Astrocyte (in vitro differentiated cells and primary cell): Measurements from ENCODE around the gene PPP1R15A.

ENCODE experiments used
- EZH2 ChIP-seq: IDR thresholded peaks from 2 replicates; pipeline ENCODE4 v1.6.1; 2012; ENCODE audit warnings: mild to moderate bottlenecking, low read length, inconsistent platforms; ENCODE audit not compliant: insufficient read depth
- TF ChIP-seq, protein P1 (sequence below): IDR thresholded peaks from 2 replicates; pipeline ENCODE4 v1.5.1; 2011; ENCODE audit warnings: low read depth, mild to moderate bottlenecking, inconsistent platforms, low read length, moderate library complexity; ENCODE audit not compliant: insufficient read depth

DNA sequence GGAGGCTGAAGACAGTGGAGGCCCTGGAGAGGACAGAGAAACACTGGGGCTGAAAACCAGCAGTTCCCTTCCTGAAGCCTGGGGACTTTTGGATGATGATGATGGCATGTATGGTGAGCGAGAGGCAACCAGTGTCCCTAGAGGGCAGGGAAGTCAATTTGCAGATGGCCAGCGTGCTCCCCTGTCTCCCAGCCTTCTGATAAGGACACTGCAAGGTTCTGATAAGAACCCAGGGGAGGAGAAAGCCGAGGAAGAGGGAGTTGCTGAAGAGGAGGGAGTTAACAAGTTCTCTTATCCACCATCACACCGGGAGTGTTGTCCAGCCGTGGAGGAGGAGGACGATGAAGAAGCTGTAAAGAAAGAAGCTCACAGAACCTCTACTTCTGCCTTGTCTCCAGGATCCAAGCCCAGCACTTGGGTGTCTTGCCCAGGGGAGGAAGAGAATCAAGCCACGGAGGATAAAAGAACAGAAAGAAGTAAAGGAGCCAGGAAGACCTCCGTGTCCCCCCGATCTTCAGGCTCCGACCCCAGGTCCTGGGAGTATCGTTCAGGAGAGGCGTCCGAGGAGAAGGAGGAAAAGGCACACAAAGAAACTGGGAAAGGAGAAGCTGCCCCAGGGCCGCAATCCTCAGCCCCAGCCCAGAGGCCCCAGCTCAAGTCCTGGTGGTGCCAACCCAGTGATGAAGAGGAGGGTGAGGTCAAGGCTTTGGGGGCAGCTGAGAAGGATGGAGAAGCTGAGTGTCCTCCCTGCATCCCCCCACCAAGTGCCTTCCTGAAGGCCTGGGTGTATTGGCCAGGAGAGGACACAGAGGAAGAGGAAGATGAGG, 1.5 kb downstream of the PPP1R15A start:
- TF ChIP-seq, protein P1, sequence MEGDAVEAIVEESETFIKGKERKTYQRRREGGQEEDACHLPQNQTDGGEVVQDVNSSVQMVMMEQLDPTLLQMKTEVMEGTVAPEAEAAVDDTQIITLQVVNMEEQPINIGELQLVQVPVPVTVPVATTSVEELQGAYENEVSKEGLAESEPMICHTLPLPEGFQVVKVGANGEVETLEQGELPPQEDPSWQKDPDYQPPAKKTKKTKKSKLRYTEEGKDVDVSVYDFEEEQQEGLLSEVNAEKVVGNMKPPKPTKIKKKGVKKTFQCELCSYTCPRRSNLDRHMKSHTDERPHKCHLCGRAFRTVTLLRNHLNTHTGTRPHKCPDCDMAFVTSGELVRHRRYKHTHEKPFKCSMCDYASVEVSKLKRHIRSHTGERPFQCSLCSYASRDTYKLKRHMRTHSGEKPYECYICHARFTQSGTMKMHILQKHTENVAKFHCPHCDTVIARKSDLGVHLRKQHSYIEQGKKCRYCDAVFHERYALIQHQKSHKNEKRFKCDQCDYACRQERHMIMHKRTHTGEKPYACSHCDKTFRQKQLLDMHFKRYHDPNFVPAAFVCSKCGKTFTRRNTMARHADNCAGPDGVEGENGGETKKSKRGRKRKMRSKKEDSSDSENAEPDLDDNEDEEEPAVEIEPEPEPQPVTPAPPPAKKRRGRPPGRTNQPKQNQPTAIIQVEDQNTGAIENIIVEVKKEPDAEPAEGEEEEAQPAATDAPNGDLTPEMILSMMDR = no peak
- no peak for TF ChIP-seq EZH2
